K562 (cell line): ENCODE measurements around the gene STARD8. TPM values are rescaled to one million over a fixed set of nuclear protein-coding genes. Genes with fewer than 3 reads are reported as not detected.

Experiments used
- ATAC-seq: fragments of 200-7000 bp; cut with Tn5 transposase; 3 replicates; pipeline ENCODE4 v1.9.1; 2020; ENCODE audit warnings: moderate library complexity
- BruUV-seq: library from RNA; stranded (reverse); fragments of 400-500 nt; replicated peaks from 2 replicates; lab custom pipeline; 2021; lab: Mats Ljungman, UMichigan
- CTCF ChIA-PET: fragments of 300-600 bp; formaldehyde crosslinking; extraction: SDS; loops from one replicate; lab custom pipeline; 2021; ENCODE audit warnings: low intra/inter-chr PET ratio; lab: Yijun Ruan, JAX
- POLR2A ChIA-PET: fragments of 300-600, 350-650 bp; sonication (Branson Sonifier 250); formaldehyde crosslinking; extraction: SDS; loops from one replicate; lab custom pipeline; 2021; ENCODE audit warnings: antibody characterized with exemption, inconsistent platforms; lab: Yijun Ruan, JAX
- DNase-seq, 4 experiments: peaks; one replicate each; pipeline versions ENCODE4 v3.0.0 to v3.0.0-alpha.2; 2011 to 2018; ENCODE audit warnings: low spot score in 3 of 4, mixed read lengths in 3 of 4; ENCODE audit errors: extremely low read depth in 1 of 4
- FAIRE-seq: peaks from 2 replicates; lab custom pipeline; 2011; peaks lifted over from hg19 to GRCh38; lab: Jason Lieb, UNC
- H2AFZ ChIP-seq: 2 replicates; pipeline ENCODE4 v1.6.0; 2011; ENCODE audit warnings: low read depth, low read length, control low read depth, inconsistent platforms
- H3K27ac ChIP-seq: fragments of 200-600 bp; 3 replicates; pipeline ENCODE4 v1.8.0; 2011; ENCODE audit warnings: low read depth, mild to moderate bottlenecking, control low read depth, inconsistent platforms, low read length, moderate library complexity, mixed read lengths; ENCODE audit errors: extremely low read depth
- H3K27me3 ChIP-seq, 2 experiments: fragments of 300-600 bp in 1 of 2; 2 replicates in 1 of 2; 3 replicates in 1 of 2; pipeline versions ENCODE4 v1.6.0 to v1.8.0; 2011; ENCODE audit warnings: inconsistent platforms in 2 of 2, low read length in 2 of 2, mild to moderate bottlenecking in 1 of 2, mixed read lengths in 1 of 2, moderate library complexity in 1 of 2; ENCODE audit not compliant: control insufficient read depth in 2 of 2, insufficient read depth in 2 of 2
- H3K36me3 ChIP-seq: fragments of 300-600 bp; 3 replicates; pipeline ENCODE4 v1.8.0; 2011; ENCODE audit warnings: mild to moderate bottlenecking, low read length, inconsistent platforms; ENCODE audit not compliant: control insufficient read depth, insufficient read depth
- H3K4me1 ChIP-seq, 2 experiments: fragments of 200-600 bp in 1 of 2; replicated peaks in 1 of 2; 2 replicates in 1 of 2; 3 replicates in 1 of 2; pipeline versions ENCODE4 v1.5.1 to v1.8.0; 2011; ENCODE audit warnings: inconsistent platforms in 2 of 2, low read length in 2 of 2, mild to moderate bottlenecking in 1 of 2, mixed read lengths in 1 of 2, moderate library complexity in 1 of 2; ENCODE audit not compliant: control insufficient read depth in 2 of 2, insufficient read depth in 2 of 2
- H3K4me2 ChIP-seq: 2 replicates; pipeline ENCODE4 v1.6.1; 2011; ENCODE audit warnings: low read length, control low read depth, inconsistent platforms, mixed read lengths; ENCODE audit not compliant: insufficient read depth
- H3K4me3 ChIP-seq: fragments of 200-600 bp; sonication (generic), shearing (Covaris generic); 2 replicates; pipeline ENCODE4 v1.5.1; 2016; ENCODE audit warnings: control low read depth, inconsistent platforms
- H3K79me2 ChIP-seq: fragments of 200-600 bp; 3 replicates; pipeline ENCODE4 v1.8.0; 2011; ENCODE audit warnings: low read length, inconsistent platforms; ENCODE audit not compliant: control insufficient read depth, insufficient read depth
- H3K9ac ChIP-seq, 2 experiments: 2 replicates each; pipeline versions ENCODE4 v1.6.0 to v1.6.1; 2011; ENCODE audit warnings: low read depth in 2 of 2, low read length in 2 of 2, control low read depth in 1 of 2, inconsistent platforms in 1 of 2, mild to moderate bottlenecking in 1 of 2, mixed read lengths in 1 of 2; ENCODE audit not compliant: insufficient read depth in 1 of 2
- H3K9me1 ChIP-seq: one replicate; pipeline ENCODE4 v1.6.0; 2011; ENCODE audit warnings: inconsistent platforms, mild to moderate bottlenecking, low read length, moderate library complexity; ENCODE audit not compliant: control insufficient read depth, insufficient read depth
- H3K9me3 ChIP-seq: replicated peaks from 2 replicates; pipeline ENCODE4 v1.5.1; 2011; ENCODE audit warnings: low read depth, low read length, inconsistent platforms; ENCODE audit not compliant: control insufficient read depth, insufficient read depth
- H4K20me1 ChIP-seq: replicated peaks from 2 replicates; pipeline ENCODE4 v1.6.1; 2011; ENCODE audit warnings: low read length, inconsistent platforms, mixed read lengths; ENCODE audit not compliant: control insufficient read depth, insufficient read depth
- DPF2 ChIP-seq: fragments of 450-650 bp; IDR thresholded peaks from 2 replicates; pipeline ENCODE4 v1.6.1; 2016
- MED1 ChIP-seq: sonication (generic); formaldehyde crosslinking; IDR thresholded peaks from 2 replicates; pipeline ENCODE4 v1.8.1; 2023; ENCODE audit warnings: missing genetic modification reagents, borderline replicate concordance
- MYNN ChIP-seq, 2 experiments: sonication (generic); formaldehyde crosslinking in 1 of 2; IDR thresholded peaks; 2 replicates each; pipeline versions ENCODE4 v1.5.0 to v1.6.1; 2016 to 2020; ENCODE audit warnings: antibody characterized with exemption in 1 of 2, missing genetic modification reagents in 1 of 2
- ZNF408 ChIP-seq: fragments of 250-450 bp; sonication (Bioruptor Pico); IDR thresholded peaks from 2 replicates; pipeline ENCODE4 v1.4.0; 2020; ENCODE audit warnings: low read depth, mild to moderate bottlenecking, moderate library complexity
- WGBS: fragments of 100-300 bp; shearing (Covaris generic); methylation state at CpG from one replicate; pipeline ENCODE4 v1.1.6; 2016; ENCODE audit warnings: low coverage, mixed read lengths; ENCODE audit not compliant: insufficient coverage; ENCODE audit errors: missing lambda C conversion rate; 5-methylcytosine and 5-hydroxymethylcytosine counted together
- in situ Hi-C: fragments of 300-500 bp; cut with MboI; formaldehyde crosslinking; loops from 4 replicates; pipeline ENCODE4 v1.15.0; 2018; ENCODE audit warnings: inconsistent platforms, mixed read lengths
- intact Hi-C: fragments of 100-400 bp; cut with micrococcal nuclease; formaldehyde crosslinking; loops from 2 replicates; pipeline ENCODE4 v1.14.2; 2022
- polyA plus RNA-seq, 8 experiments: library from polyadenylated mRNA; depleted of rRNA in 4 of 8; stranded (reverse) in 5 of 8; unstranded in 3 of 8; fragments of >200 nt; fragmentation: Nextera tagmentation in 2 of 8; fragmentation: Illumina TruSeq in 1 of 8; extraction: Ambion mirVana in 2 of 8; extraction: Trizol in 1 of 8; gene quantifications; 2 replicates each; pipeline versions ENCODE4 v1.2.1 to v1.2.3, GENCODE V29; 2011 to 2014; ENCODE audit warnings: inconsistent platforms in 1 of 8, missing spikeins in 1 of 8
- total RNA-seq, 7 experiments: library from RNA; depleted of rRNA in 6 of 7; stranded (reverse); fragments of >200 nt in 6 of 7; fragmentation: Illumina TruSeq in 2 of 7; extraction: Trizol in 2 of 7; gene quantifications; 2 replicates each; pipeline versions ENCODE4 v1.2.1 to v1.2.3, GENCODE V29; 2011 to 2021; ENCODE audit warnings: low replicate concordance in 1 of 7
- TF ChIP-seq, protein P1 (sequence below): fragments of 450-650 bp; IDR thresholded peaks from 2 replicates; pipeline ENCODE4 v1.6.1; 2016; ENCODE audit warnings: antibody characterized with exemption
- TF ChIP-seq, protein P2 (sequence below): fragments of 450-650 bp; IDR thresholded peaks from 2 replicates; pipeline ENCODE4 v1.6.1; 2016
- TF ChIP-seq, protein P3 (sequence below), 2 experiments: fragments of 450-650 bp in 1 of 2; sonication (generic) in 1 of 2; formaldehyde crosslinking in 1 of 2; IDR thresholded peaks; 2 replicates each; pipeline versions ENCODE4 v1.7.1 to v1.9.0; 2016 to 2022; ENCODE audit warnings: inconsistent platforms in 1 of 2, mild to moderate bottlenecking in 1 of 2, missing genetic modification reagents in 1 of 2
- TF ChIP-seq, protein P4 (sequence below): fragments of 250-450 bp; sonication (Bioruptor Pico); IDR thresholded peaks from 2 replicates; pipeline ENCODE4 v1.5.0; 2020; ENCODE audit warnings: mild to moderate bottlenecking

Gene STARD8
- total and polyA plus RNA-seq, 9 of the 15 experiments (the other 6 are each of a cell fraction or from before 2014, with no cell fraction given) = 1.6 to 35.0 (median 15.9) TPM

DNA sequence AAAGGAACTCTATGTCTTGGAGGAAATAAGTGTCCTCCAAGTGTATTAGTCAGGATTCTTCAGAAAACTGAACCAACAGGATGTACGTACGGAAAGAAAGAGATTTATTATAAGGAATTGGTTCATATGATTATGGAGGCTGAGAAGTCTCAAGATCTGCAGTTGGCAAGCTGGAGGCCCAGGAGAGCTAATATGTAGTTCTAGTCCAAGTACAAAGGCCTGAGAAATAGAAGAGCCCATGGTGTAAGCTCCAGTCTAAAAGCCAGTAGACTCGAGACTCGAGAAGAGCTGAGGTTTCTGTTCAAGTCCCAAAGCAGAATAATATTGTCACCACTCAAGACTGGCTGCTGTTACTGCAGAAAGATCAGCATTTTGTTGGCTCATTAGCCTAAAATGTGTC is 116.0 kb downstream of the STARD8 start:
- no peak for FAIRE-seq
- no peaks in the 10 kb centered on the region; a peak in 1 of 5 replicates for H3K27me3 ChIP-seq
- WGBS = 15% methylated on average over 4 of the region's 4 CpGs
- no peaks in the 10 kb centered on the region for H4K20me1 ChIP-seq
- no peak overlapping the region for H3K27ac ChIP-seq
- no peaks in the 10 kb centered on the region for H3K4me1 ChIP-seq
- no peak overlapping the region for H3K4me2 ChIP-seq
- no peak for ATAC-seq
- no peak overlapping the region for H3K9ac ChIP-seq
- no peaks in the 10 kb centered on the region for H3K36me3 ChIP-seq
- DNase-seq = no peak
- peaks cover 3% of the 10 kb centered on the region for H3K9me1 ChIP-seq
- H3K79me2 ChIP-seq = no peaks in the 10 kb centered on the region
- in situ Hi-C loops (no loop called here), intact Hi-C loops (no loop called here)
- no peaks in the 10 kb centered on the region for H3K9me3 ChIP-seq
- no peak overlapping the region for H3K4me3 ChIP-seq
- no peak overlapping the region for H2AFZ ChIP-seq
- CTCF ChIA-PET = no interaction called here
- POLR2A ChIA-PET = no interaction called here
- BruUV-seq = no TSS peak
- TF ChIP-seq MED1 (CRISPR knock-in tag) = no peak
- TF ChIP-seq, protein P1, sequence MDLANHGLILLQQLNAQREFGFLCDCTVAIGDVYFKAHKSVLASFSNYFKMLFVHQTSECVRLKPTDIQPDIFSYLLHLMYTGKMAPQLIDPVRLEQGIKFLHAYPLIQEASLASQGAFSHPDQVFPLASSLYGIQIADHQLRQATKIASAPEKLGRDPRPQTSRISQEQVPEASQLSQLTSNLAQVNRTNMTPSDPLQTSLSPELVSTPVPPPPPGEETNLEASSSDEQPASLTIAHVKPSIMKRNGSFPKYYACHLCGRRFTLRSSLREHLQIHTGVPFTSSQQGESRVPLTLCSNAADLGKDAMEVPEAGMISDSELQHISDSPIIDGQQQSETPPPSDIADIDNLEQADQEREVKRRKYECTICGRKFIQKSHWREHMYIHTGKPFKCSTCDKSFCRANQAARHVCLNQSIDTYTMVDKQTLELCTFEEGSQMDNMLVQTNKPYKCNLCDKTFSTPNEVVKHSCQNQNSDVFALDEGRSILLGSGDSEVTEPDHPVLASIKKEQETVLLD = no peak
- TF ChIP-seq, protein P2, sequence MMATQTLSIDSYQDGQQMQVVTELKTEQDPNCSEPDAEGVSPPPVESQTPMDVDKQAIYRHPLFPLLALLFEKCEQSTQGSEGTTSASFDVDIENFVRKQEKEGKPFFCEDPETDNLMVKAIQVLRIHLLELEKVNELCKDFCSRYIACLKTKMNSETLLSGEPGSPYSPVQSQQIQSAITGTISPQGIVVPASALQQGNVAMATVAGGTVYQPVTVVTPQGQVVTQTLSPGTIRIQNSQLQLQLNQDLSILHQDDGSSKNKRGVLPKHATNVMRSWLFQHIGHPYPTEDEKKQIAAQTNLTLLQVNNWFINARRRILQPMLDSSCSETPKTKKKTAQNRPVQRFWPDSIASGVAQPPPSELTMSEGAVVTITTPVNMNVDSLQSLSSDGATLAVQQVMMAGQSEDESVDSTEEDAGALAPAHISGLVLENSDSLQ = no peak
- TF ChIP-seq, protein P3, sequence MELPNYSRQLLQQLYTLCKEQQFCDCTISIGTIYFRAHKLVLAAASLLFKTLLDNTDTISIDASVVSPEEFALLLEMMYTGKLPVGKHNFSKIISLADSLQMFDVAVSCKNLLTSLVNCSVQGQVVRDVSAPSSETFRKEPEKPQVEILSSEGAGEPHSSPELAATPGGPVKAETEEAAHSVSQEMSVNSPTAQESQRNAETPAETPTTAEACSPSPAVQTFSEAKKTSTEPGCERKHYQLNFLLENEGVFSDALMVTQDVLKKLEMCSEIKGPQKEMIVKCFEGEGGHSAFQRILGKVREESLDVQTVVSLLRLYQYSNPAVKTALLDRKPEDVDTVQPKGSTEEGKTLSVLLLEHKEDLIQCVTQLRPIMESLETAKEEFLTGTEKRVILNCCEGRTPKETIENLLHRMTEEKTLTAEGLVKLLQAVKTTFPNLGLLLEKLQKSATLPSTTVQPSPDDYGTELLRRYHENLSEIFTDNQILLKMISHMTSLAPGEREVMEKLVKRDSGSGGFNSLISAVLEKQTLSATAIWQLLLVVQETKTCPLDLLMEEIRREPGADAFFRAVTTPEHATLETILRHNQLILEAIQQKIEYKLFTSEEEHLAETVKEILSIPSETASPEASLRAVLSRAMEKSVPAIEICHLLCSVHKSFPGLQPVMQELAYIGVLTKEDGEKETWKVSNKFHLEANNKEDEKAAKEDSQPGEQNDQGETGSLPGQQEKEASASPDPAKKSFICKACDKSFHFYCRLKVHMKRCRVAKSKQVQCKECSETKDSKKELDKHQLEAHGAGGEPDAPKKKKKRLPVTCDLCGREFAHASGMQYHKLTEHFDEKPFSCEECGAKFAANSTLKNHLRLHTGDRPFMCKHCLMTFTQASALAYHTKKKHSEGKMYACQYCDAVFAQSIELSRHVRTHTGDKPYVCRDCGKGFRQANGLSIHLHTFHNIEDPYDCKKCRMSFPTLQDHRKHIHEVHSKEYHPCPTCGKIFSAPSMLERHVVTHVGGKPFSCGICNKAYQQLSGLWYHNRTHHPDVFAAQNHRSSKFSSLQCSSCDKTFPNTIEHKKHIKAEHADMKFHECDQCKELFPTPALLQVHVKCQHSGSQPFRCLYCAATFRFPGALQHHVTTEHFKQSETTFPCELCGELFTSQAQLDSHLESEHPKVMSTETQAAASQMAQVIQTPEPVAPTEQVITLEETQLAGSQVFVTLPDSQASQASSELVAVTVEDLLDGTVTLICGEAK (IDR thresholded peaks at IDR 0.05) = no peak
- TF ChIP-seq, protein P3 (CRISPR knock-in tag; IDR thresholded peaks at IDR 0.05) = no peak
- TF ChIP-seq, protein P4, sequence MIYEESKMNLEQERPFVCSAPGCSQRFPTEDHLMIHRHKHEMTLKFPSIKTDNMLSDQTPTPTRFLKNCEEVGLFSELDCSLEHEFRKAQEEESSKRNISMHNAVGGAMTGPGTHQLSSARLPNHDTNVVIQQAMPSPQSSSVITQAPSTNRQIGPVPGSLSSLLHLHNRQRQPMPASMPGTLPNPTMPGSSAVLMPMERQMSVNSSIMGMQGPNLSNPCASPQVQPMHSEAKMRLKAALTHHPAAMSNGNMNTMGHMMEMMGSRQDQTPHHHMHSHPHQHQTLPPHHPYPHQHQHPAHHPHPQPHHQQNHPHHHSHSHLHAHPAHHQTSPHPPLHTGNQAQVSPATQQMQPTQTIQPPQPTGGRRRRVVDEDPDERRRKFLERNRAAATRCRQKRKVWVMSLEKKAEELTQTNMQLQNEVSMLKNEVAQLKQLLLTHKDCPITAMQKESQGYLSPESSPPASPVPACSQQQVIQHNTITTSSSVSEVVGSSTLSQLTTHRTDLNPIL (CRISPR knock-in tag) = no peak
- TF ChIP-seq MYNN (IDR thresholded peaks at IDR 0.05) = no peak
- no peak for TF ChIP-seq MYNN (CRISPR knock-in tag; IDR thresholded peaks at IDR 0.05)
- TF ChIP-seq ZNF408 (CRISPR knock-in tag) = no peak
- TF ChIP-seq DPF2 = no peak
